Left ventricle myocardium superior (tissue), 1 donor: ENCODE results near the gene DMAC2L. TPM values are rescaled to one million over a fixed set of nuclear protein-coding genes. Genes with fewer than 3 reads are reported as not detected.
A peak's percentile ranks its signal among the peaks of the same experiment; 100 is the strongest.
"Not testable (repeated sequence)": the region's sequence is repeated elsewhere in the genome, so short reads cannot be mapped to it uniquely, and the experiment has no call there.

ENCODE experiments used
- ATAC-seq: fragments of 200-7000 bp; cut with Tn5 transposase; one replicate; pipeline ENCODE4 v1.9.1; 2020; ENCODE audit warnings: mild to moderate bottlenecking, moderate library complexity
- DNase-seq: peaks from one replicate; pipeline ENCODE4 v3.0.0-alpha.2; 2020
- intact Hi-C: fragments of 100-400 bp; cut with micrococcal nuclease; formaldehyde crosslinking; loops from one replicate; pipeline ENCODE4 v1.11.0; 2022
- long read RNA-seq: library from polyadenylated mRNA; unstranded; transcript quantifications from one replicate; pipeline ENCODE4 v2.0.0, GENCODE V29; 2021
- total RNA-seq: library from RNA; stranded (reverse); fragmentation: NEBNext Ultra II Directional; extraction: Animal tissue kit (Norgen Biotek cat#: 25700); gene quantifications from one replicate; pipeline ENCODE4 v1.2.1, GENCODE V29; 2021
- donor health status: DM: no; HTN: yes; CAD: no; lungs with severe emphysema.

The DMAC2L gene, protein sequence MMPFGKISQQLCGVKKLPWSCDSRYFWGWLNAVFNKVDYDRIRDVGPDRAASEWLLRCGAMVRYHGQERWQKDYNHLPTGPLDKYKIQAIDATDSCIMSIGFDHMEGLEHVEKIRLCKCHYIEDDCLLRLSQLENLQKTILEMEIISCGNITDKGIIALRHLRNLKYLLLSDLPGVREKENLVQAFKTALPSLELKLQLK
- 22.6 TPM for total RNA-seq
- long read RNA-seq, transcript ATP5S-207 (5 exons, 2,008 nt): major isoform, 21 of 33 reads
- long read RNA-seq, partial matches to known transcripts: 2 of 33 reads
- long read RNA-seq, other reads (novel, unspliced or antisense): 10 of 33 reads

DNA sequence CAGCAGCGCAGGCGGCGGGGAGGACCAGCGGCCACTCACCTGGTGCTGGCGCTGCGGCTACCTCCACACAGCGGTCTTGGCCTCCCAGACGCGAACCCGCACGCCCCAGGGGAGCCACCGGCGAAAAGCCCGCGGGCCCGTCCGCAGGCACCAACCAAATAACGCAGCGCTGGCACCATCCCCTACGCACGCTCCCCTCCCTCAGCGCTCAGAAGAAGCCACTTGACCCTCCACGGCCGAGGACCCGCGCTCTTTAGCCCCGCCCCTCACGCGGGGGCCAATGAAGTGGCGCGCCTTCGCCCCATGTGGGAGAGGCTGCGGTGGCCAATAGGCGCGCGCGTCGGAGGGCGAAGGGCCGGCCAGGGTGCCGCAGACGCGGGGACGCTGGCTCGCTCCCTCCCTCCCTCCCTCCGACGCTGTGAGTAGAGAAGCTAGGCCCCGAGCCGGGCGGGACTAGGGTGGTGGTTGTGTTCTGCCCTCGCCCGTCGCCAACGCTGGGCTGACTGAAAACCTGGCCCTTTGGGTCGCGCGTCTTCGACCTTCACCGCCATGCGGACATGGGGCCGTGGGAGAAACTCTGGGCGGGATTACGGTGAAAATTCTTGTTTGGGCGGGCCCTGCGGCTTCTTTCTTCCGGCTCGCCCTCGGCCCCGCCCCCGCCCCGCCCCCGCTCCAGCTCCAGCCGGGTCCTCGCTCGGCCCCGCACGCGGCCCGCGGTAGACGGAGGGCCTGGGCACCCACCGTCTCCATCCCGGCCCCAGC, at the start of gene DMAC2L, which contains the start of gene L2HGDH:
Gene DMAC2L (plus strand): TSS at position 353 of the 762 bp plus-strand sequence. CDS start 9,164 bp downstream, outside the sequence.
Gene L2HGDH (minus strand): TSS at position 258 of the 762 bp plus-strand sequence. CDS start 79 bp downstream, at position 179.
- ATAC-seq: peak; percentile 99
- peak; percentile 97 for DNase-seq
- intact Hi-C loops: no loop called here

DNA sequence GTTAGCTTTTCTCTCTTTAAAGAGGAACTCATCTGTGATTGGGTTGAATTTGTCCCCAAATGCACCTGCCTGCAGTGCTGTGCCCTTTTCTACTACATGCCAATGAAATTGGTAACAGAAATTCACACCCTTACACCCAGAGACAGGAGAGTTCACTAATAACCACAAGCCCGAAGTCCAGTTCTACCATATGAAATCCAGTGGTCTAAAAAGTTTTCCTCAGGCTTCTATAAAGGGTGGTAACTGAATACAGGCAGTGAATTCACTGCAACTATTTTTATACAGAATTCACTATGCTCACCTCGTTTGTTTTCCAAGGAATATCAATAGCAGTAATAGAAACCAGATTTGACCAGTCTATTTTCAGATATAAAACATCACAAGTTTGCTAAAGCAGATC, 49.3 kb upstream of the DMAC2L start:
- DNase-seq: no peak
- no peak for ATAC-seq
- intact Hi-C loops: no loop called here

DNA sequence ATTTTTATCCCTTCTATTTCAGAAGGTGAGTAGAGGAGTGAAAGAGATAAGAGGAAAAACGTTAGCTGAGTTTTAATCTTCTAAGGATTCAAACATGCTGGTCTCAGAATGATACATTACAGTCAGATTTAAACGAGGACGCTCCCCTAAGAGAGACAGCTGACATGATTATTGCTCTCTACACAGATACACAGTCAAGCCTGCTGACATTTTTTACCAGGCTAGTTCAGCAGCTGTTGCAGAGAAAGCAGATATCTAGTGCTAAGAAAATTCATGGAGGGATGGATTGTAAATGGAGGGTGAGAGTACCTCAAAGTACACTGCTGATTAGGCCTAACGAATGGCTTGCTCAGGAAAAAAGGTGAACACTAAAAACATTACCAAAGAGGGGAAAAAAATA, 48.8 kb upstream of the DMAC2L start:
- intact Hi-C loops: no loop called here
- DNase-seq: no peak
- ATAC-seq: no peak

DNA sequence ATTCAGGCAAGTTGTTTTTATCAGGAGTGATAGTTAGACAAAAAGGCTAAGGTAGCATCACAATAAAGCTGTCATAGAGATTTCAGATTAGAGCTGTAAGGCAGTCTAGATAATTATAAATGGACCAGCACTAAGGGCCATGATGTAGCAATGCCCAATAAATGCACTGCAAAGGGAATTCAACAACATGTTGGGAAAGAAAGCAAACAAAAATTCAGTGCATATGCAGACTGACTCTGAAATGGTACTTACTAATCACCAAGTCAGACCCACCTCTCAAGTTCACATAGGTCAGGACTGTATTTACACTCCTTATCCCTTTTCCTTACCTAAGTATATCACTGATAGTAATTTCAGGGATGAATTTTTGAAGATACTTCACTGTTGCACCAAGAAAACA, 47.1 kb upstream of the DMAC2L start:
- DNase-seq (no peak), ATAC-seq (no peak)
- intact Hi-C loops: no loop called here

DNA sequence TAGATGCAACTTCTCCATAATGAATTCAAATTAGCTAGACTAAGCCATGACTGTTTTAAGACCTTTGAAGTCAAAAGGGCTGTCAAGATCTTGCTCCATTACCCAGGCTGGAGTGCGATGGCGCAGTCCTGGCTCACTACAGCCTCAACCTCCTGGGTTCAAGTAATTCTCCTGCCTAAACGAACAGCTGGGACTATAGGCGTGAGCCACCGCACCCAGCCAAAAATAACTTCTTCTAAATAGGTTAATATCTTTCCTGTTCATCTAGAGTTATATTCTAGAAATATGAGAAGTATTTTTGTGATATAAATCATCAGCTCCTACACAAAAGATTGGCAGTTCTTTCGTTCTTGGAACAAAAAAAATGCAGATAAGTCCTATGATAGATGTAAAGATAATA, 41.2 kb upstream of the DMAC2L start:
- ATAC-seq (no peak), DNase-seq (no peak)
- intact Hi-C loops: no loop called here

DNA sequence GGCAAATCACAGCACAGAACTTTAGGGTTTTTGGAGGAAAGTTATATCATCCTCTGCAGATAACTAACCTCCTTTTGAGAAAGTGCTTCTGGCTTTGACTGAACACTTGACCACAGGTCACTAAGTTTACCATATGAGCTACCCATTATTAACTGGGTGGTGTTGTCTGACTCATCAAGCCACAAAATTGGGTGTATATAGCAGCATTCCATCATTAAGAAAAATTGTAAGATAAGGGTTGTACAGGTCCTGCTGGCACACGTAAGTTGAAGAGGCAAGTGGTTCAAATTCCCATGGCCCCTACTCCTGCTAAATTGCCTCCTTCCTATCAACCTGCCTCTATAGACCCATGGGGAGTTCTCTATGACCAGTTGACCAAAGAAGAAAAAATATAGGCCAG, 39.6 kb upstream of the DMAC2L start:
- DNase-seq: no peak
- intact Hi-C loops: no loop called here
- no peak for ATAC-seq

DNA sequence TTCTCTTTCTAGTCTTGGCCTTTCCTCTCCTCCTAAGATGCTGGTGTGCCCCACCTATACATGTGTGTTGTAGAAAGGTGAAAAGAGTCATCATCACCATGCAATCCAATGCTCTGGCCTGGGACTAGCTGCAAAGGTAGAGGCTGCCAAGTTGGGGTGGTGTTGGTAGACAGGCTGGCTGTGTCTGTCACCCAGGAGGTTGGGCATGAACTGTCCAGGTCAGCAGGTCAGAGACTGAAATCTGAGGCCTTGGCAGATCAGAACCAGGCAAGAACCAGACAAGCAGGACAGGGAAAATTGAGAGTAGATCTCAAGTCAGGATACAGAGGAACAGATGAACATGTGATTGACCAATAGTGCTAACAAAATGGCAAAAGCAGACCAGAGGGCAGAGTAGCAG, 26.3 kb upstream of the DMAC2L start:
- ATAC-seq: no peak

DNA sequence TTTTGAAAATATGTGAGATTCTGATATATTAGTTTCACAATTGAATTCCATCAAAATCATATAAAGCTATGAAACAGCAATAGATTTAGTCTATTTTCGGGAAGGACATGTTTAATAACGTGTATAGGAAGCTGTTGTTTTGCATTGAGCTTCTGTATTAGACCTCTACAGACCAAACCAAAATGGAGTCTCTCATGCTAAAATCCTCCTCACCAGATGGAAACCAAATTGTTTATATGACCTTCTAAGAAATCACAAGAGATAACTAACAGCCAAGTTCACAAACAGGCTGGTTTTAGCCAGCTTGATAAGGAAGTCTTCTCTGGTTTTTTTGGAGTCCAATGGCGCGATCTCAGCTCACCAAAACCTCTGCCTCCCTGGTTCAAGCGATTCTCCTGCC, 24.0 kb upstream of the DMAC2L start:
- intact Hi-C loops: no loop called here
- DNase-seq (no peak), ATAC-seq (no peak)

More for the DNA sequence above, 26.3 kb upstream of the DMAC2L start:
- no peak for DNase-seq
- intact Hi-C loops: no loop called here

DNA sequence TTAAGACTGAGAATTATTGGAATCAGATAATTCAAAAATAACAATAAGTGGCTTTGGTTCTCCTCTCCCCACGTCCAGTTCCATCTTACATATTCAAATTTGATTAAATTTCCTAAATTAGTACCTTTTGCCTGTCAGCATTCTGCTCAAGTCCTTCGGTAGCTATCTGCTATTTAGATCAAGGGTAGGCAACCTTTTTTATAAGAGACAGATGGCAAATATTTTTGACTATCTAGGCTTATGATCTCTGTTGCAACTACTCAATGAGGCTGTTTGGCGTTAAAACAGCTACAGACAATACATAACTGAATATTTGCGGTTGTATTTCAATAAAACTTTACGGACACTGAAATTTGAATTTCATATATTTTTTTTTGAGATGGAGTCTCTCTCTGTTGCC, 21.8 kb upstream of the DMAC2L start:
- intact Hi-C loops: no loop called here
- DNase-seq (no peak), ATAC-seq (no peak)

DNA sequence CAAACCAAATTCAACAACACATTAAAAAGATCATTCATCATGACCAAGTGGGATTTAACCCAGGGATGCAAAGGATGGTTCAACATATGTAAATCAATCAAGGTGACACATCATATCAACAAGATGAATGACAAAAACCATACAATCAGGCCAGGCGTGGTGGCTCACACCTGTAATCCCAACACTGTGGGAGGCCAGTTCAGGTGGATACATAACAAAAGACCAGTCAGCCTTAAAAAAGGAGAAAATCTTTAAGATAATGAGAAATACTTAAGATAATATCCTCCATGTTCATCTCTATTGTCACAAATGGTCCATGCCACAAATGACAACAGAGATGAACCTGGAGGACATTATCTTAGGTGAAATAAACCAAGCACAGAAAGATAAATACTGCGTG, 12.5 kb upstream of the DMAC2L start:
- DNase-seq (no peak), ATAC-seq (no peak)
- intact Hi-C loops: no loop called here

DNA sequence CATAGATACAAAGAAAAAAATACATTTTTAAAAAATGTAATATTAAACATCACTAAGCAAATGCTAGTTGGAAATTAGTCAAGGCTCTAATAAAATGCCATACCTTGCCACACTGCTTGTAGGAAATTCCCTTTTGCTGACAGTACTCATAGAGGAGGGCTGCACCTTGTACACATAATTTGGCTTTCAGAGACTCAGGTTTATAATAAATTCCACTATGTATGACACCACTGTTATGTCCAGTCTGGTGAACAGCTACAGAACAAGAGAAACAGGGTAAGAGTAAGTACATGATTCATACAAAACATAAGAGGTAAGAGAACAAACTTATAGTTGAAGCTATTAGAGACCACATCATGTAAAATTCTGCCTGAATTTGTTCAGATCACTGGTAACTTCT, 10.2 kb upstream of the DMAC2L start:
- intact Hi-C loops: no loop called here
- no peak for ATAC-seq
- no peak for DNase-seq

DNA sequence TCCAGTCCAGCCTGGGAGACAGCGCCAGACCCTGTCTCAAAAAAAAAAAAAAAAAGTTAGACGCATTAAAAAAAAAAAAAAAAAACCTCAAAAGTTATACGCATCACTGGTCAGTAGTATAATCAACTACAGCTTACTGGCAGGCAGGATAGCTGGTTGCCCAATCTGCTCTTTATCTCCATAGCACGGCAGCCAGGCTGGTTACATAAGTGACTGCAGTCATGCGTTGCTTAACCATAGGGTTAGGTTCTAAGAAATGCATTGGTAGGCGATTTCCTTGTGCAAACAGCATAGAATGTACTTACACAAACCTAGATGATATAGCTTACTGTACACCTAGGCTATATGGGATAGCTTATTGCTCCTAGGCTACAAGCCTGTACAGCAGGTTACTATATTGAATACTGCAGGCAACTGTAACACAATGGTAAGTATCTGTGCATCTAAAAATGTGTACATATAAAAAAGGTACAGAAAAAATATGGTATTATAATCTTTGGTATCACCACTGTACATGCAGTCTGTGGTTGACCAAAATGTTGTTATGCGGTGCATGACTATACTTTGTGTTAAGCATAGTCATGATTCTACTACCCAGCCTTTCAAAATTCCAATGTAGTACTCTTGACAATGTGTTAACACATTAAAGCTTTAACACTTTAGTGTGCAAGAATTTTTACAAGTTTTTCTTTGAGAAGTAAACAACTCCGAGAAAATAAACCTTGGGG, 8.2 kb upstream of the DMAC2L start:
- peak; percentile 63 for ATAC-seq
- intact Hi-C loops: no loop called here
- DNase-seq: no peak

DNA sequence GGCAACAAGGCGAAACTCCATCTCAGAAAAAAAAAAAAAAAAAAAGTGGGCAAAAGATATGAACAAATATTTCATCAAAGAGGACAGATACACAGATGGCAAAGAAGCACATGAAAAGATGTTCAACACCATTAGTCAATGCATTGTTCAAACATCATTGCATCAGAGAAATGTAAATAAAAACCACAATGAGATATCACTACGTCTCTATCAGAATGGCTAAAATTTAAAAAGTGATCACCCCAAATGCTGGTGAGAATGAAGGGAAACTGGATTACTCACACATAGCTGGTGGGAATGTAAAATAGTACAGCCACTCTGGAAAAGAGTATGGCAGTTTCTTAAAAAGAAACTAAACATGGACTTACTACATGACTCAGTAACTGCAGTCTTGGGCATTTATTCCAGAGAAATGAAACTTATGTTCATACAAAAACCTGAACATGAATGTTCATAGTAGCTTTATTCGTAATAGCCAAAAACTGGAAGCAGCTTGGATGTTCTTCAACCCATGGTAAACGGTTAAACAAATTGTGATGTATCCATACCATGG, 3.7 kb upstream of the DMAC2L start:
- intact Hi-C loops: no loop called here
- ATAC-seq (no peak), DNase-seq (no peak)

DNA sequence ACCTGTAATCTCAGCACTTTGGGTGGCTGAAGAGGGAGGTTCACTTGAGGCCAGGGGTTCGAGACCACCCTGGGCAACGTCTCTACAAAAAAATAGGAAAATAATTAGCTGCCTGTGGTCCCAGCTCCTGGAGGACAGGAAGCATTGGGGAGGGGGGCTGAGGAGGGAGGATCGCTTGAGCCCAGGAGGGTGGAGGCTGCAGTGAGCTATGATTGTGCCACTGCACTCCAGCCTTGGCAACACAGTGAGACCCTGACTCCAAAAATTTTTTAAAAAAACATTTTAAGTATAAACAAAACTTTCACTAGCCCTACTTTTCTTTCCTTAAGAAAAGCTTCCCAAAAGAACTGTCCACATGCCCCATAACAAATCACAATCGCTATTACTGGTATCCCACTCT, 1.7 kb upstream of the DMAC2L start:
- intact Hi-C loops: no loop called here
- ATAC-seq (no peak), DNase-seq (no peak)

DNA sequence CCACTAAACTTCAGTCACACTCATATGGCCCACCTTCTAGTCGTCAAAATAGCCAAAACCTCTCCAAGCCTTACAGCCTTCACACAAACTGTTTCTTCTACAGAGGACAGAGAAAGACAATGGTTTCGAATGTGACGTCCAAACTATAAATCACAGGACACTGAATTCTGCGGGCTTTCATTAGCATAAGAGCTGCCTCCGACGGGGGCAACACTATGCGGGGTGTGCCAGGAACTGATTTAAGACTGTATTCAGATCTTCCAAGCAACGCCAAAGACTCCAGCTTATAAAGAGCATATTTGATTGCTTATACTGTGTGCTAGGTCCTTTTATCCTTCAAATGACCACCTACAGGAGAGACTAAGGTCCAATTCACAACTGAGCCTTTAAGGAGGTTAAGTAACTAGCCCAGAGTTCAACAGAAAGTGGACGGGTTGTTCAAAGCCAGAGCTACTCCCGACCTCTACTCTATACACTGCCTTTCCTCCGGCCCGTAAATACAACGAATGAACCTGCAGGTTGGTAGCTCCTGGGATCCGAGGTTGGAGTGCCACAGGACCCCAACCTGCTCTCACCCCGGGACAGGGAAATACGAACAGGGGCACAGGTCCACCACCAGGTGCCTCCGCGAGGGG, 670 bp upstream of the DMAC2L start:
- intact Hi-C loops: no loop called here
- no peak for DNase-seq
- ATAC-seq: no peak

DNA sequence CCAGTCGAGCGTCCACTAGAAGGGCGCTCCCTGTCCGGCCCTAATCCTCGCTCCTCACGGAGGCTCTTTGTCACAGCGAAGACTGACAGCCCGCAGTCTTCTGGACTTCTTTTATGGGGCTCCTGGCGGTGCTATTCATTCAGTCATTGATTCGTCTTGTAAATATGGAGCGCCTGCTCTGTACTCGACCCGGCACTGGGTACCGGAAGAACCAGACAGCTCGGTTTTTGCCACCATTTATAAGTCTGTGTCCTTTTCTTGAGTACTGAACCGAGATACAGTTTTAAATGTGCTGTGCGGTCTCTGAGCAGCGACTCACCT, 570 bp downstream of the DMAC2L start:
- no peak for DNase-seq
- no peak for ATAC-seq
- intact Hi-C loops: no loop called here

DNA sequence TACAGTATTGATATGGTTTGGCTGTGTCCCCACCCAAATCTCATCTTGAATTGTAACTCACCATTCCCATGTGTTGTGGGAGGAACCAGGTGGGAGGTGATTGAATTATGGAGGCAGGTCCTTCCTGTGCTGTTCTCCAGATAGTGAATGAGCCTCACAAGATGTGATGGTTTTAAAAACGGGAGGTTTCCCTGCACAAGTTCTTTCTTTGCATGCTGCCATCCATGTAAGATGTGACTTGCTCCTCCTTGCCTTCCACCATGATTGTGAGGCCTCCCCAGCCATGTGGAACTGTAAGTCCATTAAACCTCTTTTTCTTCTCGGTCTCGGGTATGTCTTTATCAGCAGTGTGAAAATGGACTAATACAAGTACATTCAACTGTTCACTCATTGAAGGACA, 2.0 kb downstream of the DMAC2L start:
- ATAC-seq, DNase-seq, intact Hi-C loops: not testable (repeated sequence)

DNA sequence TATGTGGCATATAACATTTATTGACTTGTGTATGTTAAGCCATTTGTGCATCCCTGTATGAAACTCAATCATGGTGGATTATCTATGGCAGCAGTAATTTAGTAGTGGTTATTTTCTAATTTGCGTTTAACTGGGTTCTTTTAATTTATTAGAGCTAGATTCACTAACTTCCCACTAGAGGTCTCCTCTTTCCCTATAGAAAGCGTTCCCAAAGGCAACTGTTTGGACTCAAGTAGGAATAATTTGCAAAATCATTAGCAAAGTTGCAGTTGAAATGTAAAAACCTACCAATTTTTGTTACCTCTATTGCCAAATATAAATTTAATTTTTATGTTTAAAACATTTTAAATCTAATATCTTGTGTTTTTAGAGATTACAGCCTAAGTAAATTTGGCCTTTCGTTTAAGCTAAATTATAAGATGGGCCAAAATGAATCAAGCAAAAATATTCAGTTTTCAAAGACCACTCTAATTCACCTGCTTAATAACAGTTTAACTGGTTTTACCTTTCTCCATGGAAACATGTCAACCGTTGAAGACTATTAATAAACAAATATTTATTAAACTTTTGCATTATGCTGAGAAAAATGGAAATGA, 6.0 kb downstream of the DMAC2L start:
- no peak for DNase-seq
- intact Hi-C loops: no loop called here
- no peak for ATAC-seq

DNA sequence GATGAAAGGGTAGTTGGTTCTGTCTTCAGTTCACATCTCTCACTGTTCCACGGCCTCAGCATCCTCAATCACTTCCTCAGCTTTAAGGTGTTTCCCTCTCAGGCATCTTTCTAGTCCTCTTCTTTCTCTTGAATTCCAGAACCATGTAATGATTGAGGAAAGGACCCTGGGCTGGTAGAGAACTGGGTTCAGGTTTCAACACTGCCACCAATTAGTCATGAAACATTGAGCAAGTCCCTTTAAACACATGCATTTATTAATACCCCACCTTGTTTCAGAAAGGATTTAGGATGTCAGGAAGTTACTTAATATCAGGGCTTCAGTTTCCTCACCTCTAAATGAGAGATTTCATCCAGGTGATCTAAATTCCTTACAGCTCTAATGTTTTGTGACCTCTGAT, 7.2 kb downstream of the DMAC2L start:
- intact Hi-C loops: no loop called here
- DNase-seq (no peak), ATAC-seq (no peak)
